ENCODE data around the gene USP49. TPM values are rescaled to one million over a fixed set of nuclear protein-coding genes. Genes with fewer than 3 reads are reported as not detected.

USP49 gene
- total and polyA plus RNA-seq, 2 of the 13 experiments (the other 11 are each of a cell fraction or from before 2014, with no cell fraction given), result 2.9 to 4.3 TPM

GRCh38 chr6:41747256-41748101 is 147.7 kb downstream of the USP49 start, which contains the start of gene PGC (continued):
- peak; percentile 88; the same call in 1 of the 2 replicates for TF ChIP-seq ZNF318 (CRISPR knock-in tag; IDR thresholded peaks at IDR 0.05)
- no peak for TF ChIP-seq E2F1 (CRISPR knock-in tag; IDR thresholded peaks at IDR 0.05)
- peak; percentile 92; the same call in 1 of the 2 replicates for TF ChIP-seq SNAPC5 (CRISPR knock-in tag; IDR thresholded peaks at IDR 0.05; ENCODE audit: borderline replicate concordance)
- no peak for TF ChIP-seq MTERF4 (CRISPR knock-in tag; IDR thresholded peaks at IDR 0.05)
- TF ChIP-seq SRSF9 (IDR thresholded peaks at IDR 0.05; ENCODE audit: borderline replicate concordance, insufficient read depth, low read depth, low read length, poor library complexity, severe bottlenecking), result no peak
- 0 out of 2 replicates have a peak, but pooled peaks have one; percentile 47 for TF ChIP-seq ZNF354B (CRISPR knock-in tag; IDR thresholded peaks at IDR 0.05)
- TF ChIP-seq ZNF143 (CRISPR knock-in tag; IDR thresholded peaks at IDR 0.05), result peak; percentile 66
- no peak for TF ChIP-seq MATR3 (CRISPR knock-in tag; IDR thresholded peaks at IDR 0.05)
- TF ChIP-seq PAX8 (CRISPR knock-in tag; IDR thresholded peaks at IDR 0.05; ENCODE audit: borderline replicate concordance), result no peak
- peak; percentile 84 for TF ChIP-seq POLR2G (IDR thresholded peaks at IDR 0.05; ENCODE audit: low read depth, low read length)
- no peak for TF ChIP-seq SIN3B (IDR thresholded peaks at IDR 0.05; ENCODE audit: low read length)
- TF ChIP-seq CERS6 (CRISPR knock-in tag; IDR thresholded peaks at IDR 0.05), result no peak
- peak; percentile 43; the same call in 1 of the 2 replicates for TF ChIP-seq FOXK2 (IDR thresholded peaks at IDR 0.05)
- TF ChIP-seq ZNF7 (CRISPR knock-in tag; IDR thresholded peaks at IDR 0.05), result no peak
- peak; percentile 22; the same call in 1 of the 2 replicates for TF ChIP-seq ZBTB38 (CRISPR knock-in tag; IDR thresholded peaks at IDR 0.05)
